Stimulated activated CD4-positive, alpha-beta T cell treated with anti-CD3 and anti-CD28 coated beads, TNF-alpha, amount 100 ng/mL, for 48 hours (primary cell): ENCODE results near the gene INAFM1.
"Not testable (repeated sequence)": the region's sequence is repeated elsewhere in the genome, so short reads cannot be mapped to it uniquely, and the experiment has no call there.

Experiments
- DNase-seq, 3 donors: peaks; one replicate each; pipeline ENCODE4 v3.0.0-alpha.2; 2020; ENCODE audit warnings: low read depth in 3 of 3

The INAFM1 gene

DNA sequence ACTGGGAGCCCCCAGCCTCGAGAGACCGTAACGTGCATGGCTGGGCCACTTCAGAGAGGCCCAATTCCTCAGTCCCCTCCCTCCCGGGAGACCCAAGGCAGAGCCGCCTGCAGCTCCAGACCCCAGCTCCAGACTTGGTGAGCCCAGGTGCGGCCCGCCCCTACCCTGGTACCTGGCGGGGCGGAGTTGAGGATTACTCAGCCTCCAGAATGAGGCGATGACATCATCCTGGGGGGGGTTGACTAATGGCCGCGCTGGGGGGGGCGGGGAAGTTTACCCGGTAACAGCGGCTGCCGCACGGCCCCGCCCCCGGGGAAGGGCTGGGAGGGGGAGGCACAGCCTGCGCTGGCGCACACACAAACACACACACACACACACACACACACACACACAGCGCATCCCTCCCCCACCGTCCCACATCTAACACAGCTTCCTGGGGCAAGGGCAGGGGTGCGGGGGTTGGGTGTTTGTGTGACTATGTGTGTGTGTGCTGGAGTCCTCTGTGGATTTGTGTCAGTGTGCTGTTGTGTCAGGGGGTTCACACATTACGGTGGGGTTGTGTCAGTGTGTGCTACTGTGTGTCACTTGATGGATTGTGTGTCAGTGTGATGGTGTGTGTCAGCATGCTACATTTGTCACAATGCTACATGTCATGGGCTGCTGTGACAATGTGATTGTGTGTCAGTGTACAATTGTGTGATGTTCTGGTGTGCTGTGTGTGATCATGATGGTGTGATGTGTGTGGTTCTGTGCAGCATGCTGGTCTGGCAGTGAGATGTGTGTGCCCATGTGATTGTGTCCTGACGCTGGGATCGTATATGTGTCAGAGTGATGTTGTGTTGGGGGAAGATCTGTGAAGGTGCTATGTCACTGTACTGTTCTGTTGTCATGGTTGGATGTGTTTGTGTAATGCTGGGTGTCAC, 33.4 kb upstream of the INAFM1 start:
- peak; percentile 58 to 93 (median 60) for DNase-seq

DNA sequence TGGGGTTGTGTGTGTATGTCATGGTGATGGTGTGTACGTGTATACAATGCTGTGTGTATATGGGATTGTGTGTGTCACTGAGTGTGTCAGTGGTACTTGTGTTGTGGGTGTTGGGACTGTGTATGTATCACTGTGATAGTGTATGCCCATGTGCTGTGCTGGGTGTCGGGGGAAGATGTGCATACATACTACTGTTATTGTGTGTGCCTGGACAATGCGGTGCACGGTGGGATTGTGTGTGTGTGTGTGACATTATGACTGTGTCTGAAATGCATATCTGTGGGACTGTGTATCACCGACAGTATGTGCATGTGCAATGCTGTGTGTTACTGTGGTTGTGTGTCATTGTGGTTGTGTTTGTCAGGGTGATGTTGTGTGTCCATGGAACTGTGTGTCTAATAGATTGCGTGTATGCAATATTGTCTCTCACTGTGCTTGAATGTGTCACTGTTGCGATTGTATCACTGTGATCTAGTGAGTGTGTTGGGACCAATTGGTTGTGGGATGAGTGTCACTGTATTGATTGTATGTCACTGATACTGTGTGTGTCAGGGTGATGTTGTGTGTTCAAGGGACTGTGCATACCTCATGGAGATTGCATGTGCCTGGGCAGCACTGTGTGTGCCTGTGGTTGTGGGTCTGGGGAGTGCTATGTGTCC, 32.6 kb upstream of the INAFM1 start:
- DNase-seq: no peak

DNA sequence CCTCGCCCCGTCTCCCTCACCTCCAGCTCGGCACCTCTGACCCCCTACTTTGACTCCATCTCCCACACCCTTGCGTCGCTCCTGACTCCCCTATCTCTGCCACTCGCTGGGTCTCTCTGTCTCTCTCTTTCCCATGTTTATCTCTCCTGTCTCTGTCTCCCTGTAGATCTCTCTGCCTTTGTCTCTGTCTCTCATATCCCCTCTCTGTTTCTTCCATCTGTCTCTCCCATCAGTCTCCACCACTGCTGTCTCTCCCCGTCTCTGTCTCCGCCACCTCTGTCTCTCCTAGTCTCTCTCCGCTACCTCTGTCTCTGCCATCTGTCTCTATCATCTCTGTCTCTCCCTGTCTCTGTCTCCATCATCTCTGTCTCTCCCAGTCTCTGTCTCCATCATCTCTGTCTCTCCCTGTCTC, 31.3 kb upstream of the INAFM1 start:
- no peak for DNase-seq

DNA sequence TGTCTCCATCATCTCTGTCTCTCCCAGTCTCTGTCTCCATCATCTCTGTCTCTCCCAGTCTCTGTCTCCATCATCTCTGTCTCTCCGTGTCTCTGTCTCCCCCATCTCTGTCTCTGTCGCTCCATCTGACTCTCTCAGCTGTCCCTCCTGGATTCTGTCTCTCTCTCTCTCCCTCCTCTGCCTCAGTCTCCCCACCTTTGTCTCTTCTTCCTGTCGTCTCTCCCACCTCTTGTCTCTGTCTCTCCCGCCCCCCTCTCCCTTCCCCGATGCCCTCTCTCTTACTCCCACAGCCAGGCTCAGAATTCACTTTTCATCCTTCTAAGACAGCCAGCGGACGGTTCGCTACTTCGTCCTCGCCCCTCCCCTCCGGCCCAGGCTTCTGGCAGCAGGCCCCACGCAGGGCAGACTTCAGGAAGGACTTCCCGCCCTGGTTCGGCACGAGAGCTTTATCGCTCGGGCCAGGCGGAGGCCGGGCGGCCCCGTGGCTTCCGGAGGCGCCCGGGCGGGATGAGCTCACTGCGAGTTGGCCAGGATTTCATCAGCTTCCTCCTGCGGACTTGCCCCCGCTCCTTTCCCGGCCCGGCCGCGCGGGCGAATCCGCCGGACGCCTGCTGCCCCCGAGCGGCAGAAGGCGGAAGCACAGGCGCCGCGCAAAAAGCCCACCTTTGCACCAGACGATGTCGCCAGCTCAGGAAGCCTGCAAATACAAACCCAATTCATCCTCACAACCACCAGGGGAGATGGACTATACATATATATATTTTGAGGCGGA, 30.7 kb upstream of the INAFM1 start:
- DNase-seq: peak; percentile 83 to 90 (median 84)

DNA sequence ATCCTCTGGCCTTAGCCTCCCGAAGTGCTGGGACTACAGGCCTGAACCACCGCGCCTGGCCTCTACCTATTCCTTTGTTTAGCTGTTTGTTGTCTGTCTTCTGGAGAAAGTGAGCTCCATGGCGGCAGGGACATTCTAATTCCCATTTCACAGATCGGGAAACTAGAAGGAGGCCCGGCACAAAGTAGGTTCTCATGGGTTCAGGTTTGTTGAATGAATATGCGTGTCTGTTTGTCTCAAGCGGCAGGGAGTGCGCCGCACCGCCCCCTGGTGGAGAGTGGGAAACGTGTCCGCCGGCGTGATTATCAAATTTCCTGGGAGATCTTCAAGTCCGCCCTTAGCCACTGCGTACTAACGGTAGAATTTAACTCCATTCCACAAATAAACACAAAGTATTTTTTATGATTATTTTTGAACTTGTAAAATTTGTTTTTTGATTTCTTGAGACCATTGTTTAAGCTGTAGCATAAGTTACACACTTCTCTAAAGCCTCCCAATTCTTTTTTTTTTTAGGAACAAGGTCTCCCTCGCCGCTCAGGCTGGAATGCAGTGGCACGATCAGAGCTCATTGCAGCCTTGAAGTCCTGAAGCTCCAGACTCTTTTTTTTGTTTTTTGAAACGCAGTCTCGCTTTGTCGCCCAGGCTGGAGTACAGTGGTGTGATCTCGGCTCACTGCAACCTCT, 27.2 kb upstream of the INAFM1 start:
- DNase-seq: peak; percentile 65 to 74 (median 68)

DNA sequence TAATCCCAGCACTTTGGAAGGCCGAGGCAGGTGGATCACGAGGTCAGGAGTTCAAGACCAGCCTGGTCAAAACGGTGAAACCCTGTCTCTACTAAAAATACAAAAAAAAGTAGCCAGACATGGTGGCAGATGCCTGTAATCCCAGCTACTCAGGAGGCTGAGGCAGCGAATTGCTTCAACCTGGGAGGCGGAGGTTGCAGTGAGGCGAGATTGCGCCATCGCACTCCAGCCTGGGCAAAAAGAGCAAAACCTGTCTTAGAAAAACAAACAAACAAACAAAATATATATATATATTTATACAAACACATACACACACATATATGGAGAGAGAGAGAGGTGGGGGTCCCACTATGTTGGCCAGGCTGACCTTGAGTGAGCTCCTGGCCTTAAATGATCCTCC, 21.7 kb upstream of the INAFM1 start:
- not testable (repeated sequence) for DNase-seq

DNA sequence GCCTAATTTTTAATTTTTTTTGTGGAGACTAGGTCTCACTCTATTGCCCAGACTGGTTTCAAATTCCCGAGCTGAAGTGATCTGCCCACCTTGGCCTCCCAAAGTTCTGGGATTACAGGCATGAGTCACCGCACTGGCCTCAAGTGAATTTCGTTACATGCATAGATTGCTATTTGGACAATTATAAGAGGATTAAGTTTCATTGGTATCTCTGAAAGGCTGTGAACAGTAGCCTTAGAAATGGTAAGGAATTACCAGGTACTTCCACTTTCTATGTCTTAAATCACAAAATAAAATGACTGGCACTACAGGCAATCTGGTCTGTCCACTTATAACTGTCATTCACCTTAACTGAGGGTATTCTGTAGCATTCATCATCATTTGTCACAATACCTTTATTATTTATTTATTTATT, 21.2 kb upstream of the INAFM1 start:
- DNase-seq: no peak

DNA sequence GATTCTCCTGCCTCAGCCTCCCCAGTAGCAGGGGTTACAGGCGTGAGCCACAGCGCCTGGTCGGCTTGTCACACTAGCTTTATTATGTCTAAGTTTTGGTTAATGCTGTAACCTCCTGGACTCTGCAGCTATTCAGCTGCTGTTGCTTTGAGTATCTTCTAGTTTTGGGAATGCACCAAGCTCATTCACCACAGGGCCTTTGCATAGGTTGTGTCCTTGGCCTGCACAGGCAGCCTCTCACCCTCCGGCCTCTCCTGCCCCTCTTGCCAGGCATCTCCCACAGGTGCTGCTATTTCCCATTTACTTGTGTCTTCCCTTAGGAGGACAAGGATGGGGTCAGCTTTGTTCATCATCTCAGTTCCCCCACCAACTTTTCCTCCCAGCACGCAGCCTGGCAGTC, 20.7 kb upstream of the INAFM1 start:
- no peak for DNase-seq

DNA sequence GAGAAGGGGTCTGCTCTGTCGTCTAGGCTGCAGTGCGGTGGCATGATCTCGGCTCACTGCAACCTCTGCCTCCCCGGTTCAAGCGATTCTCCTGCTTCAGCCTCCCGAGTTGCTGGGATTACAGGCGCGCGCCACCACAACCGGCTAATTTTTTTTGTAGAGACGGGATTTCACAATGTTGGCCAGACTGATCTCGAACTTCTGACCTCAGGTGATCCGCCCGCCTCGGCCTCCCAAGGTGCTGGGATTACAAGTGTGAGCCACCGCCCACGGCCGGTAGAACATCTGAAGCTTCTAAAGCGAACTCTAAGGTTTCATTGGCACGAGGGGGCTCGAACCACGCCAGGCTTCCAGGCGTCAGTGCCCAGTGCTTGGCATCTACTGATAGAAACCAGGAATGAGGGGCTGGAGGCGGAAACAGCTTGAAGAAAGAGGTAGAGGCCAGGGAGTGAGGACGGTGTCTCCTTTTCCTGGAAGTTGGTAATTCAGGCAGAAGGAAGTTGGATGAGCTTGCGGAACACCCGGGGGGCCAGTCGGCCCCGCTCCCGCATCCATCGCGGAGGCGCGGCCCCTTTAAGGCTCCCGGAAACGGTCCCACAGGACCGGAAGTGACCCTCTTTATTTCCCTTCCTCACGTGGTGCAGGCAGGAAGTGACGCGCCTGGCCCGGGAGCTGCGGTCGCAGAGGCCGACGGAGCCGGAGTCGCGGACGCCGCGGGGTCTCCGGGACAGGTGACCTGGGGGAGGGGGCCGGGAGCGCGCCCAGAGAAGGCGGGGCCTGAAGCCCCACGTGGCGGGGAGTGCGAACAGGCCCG, 18.6 kb upstream of the INAFM1 start, which contains the start of gene CCDC9:
Gene CCDC9 (plus strand): TSS at position 647 of the 814 bp plus-strand sequence. CDS start 1,876 bp downstream, outside the sequence.
- peak; percentile 93 to 97 (median 93) for DNase-seq

DNA sequence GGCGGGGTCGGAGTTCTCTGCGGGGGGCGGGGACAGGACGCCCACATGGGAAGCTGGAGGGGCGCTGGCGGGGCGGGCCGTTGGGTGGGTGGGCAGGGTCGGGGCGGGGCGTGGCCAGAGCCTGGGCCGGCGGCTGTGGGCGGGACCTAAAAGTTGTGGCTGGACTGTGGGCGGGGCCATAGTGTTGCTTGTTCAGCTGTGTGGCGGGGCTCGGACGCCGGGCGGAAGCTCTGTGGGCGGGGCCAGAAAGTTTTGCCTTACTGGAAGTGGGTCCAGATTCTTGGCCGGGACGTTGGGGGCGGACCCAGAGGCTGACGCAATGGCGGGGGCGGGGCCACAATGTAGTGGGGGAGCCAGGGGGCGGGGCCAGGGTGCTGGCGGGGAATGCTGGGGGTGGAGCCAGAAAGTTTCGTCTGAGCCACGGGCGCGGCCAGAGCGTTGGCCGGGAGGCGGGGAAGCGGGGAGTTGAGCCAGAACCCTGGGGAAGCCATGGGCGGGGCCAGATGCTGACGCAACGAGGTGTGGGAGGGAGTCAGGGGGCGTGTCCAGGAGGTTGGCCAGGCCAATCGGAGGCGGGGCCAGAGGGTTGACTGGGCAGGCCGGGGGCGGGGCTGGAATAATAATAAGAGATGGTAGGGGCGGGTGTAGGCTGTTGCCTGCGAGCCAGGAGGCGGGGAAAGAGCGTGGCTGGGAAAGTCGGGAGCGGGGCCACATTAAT, 17.8 kb upstream of the INAFM1 start:
- DNase-seq: peak; percentile 100

DNA sequence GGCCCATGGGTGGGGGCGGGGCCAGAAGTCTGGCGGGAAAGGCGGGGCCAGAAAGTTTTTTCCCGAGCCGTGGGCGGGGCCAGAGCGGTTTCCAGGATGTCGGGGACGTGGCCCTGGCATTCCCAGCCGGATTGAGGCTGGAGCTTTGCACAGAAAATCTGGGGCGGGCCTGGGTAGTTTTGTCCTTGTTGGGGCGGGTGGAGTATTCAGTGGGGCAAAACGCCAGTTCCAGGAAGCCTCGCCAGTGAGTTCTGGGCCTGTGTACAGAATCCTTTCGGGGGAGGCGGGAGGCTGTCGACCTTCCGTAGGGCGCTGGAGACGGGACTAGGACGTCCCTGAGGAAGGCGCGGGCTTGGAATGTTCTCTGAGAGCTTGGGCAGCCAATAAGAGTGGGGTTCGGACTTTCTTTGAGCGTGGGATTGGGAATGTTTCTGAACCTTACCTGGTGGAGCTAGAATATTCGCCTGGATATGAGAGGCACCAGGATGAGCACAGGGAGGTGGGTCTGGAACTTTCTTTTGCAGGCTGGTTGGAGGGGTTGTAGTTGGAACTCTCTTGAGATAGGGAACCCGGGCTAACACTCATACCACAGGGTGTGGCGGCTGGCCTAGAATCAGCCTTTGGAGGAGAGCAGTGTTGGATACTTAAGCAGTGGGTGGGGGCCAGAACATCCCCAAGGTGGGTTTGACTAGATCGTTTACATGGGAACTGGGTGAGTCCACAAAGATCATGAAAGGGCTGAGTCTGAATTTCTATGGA, 17.1 kb upstream of the INAFM1 start:
- DNase-seq: no peak

DNA sequence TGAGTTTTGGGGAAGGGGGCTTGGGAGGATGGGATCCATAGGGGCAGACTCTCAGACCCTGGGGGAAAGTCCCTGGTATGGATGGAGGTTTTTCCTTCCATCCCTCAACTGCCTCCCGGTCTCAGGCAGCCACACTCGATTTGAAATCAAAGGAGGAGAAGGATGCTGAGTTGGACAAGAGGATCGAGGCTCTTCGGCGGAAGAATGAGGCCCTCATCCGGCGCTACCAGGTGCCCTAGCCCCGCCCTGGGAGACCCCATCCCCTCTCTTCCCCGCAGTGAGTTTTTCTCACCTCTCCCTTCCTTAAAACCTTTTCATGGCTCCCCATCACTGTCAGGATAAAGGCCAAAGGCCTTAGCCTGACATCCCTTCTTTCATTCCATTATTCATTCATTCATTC, 16.3 kb upstream of the INAFM1 start:
- DNase-seq: no peak

DNA sequence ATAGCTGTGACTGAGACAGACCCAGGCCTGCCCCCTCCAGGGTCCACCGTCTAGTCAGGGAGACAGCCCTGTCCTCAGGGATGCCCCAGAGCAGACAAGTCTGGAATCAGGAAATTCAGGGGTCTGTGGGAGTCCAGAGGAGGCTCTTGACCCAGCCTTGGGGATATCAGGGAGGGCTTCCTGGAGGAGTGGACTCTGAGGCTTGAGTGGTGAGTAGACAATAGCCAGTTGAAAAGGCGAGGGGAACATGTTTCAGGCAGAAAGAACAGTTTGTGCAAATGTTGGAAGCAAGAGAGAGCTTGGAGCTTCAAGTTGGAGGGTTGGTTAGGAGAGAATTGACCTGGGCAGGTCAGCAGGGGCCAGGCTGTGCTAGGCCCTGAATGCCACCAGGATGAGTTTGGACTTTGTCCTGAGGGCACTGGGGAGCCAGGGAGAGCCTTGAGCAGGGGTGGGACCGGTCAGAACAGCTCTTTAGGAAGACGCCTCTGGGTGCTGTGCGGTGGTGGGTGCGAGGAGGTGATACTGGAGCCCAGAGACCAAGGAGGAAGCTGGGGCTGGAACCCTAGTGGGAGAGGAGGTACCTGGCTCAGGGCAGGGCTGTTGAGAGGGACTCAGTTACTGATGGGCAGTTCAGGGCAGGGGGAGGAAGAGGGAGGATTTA, 15.7 kb upstream of the INAFM1 start:
- no peak for DNase-seq

DNA sequence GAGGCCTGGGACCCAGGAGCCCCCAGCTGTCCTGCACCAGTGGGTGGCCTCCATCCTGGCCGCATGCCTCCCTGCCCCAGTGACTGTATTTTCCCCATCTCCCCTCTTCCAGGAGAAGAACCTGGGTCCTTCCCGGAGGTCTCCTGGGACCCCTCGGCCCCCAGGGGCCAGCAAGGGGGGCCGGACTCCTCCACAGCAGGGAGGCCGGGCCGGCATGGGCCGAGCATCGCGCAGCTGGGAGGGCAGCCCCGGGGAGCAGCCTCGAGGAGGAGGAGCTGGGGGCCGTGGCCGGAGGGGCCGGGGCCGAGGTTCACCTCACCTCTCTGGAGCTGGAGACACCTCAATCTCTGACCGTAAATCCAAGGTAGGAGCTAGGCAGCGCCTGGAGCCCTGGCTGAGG, 14.2 kb upstream of the INAFM1 start:
- DNase-seq: no peak

DNA sequence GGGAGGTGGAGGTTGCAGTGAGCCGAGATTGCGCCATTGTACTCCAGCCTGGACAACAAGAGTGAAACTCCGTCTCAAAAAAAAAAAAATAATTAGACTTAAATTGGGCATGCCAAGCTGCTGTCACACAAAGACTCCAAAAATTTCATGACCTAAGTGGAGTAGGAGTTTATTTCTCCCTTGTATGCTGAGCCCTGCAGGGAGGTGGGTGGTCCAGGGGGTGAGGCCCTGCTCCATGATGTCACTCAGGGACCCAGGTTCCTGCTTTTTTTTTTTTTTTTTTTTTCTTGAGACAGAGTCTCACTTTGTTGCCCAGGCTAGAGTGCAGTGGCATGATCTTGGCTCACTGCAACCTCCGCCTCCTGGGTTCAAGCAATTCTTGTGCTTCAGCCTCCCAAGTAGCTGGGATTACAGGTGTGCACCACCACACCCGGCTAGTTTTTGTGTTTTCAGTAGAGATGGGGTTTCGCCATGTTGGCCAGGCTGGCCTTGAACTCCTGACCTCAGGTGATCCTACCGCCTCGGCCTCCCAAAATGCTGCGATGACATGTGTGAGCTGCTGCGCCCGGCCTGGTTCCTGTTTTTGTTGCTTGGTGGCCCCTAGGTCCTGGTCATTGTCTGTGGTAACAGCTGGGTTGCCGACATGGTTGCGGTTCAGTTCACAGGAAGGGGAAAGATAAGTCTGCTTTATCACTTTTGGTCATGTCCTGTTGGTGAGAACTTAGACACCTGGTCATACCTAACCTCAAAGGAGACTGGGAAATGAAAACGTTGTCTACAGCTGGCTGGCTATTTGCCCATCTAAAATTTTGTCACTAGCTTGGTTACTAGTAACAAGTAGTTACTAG, 12.5 kb upstream of the INAFM1 start:
- not testable (repeated sequence) for DNase-seq

DNA sequence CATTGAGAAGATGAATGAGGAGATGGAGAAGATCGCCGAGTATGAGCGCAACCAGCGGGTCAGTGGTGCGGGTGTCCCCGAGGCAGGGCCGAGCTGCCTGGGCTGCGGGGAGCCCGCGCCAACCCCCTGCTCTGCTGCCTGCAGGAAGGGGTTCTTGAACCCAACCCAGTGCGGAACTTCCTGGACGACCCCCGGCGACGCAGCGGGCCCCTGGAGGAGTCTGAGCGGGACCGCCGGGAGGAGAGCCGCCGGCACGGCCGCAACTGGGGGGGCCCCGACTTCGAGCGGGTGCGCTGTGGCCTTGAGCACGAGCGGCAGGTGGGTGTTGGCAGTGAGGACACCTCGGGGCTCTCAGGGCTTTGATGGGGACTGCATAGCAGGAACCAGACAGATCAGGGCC, 10.1 kb upstream of the INAFM1 start:
- no peak for DNase-seq

DNA sequence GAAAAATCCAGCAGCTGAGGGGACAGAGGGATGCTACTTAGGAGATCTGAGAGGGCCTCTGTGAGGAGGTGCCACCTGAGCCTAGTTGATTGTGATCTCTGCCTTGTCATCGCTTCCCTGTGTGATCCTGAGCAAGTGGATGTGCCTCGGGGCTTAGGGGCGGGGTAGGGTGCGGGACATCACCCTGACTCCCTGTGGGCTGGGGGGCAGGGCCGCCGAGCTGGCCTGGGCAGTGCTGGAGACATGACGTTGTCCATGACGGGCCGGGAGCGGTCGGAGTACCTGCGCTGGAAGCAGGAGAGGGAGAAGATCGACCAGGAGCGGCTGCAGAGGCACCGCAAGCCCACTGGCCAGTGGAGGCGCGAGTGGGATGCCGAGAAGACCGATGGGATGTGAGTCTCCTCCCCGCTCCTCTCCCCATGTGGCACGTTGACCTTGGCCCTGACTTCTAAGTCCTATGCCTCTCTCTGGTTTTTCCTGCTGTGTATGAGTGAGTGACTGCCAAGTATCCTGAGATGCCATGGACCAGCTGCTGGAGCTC, 8.2 kb upstream of the INAFM1 start:
- DNase-seq: no peak

DNA sequence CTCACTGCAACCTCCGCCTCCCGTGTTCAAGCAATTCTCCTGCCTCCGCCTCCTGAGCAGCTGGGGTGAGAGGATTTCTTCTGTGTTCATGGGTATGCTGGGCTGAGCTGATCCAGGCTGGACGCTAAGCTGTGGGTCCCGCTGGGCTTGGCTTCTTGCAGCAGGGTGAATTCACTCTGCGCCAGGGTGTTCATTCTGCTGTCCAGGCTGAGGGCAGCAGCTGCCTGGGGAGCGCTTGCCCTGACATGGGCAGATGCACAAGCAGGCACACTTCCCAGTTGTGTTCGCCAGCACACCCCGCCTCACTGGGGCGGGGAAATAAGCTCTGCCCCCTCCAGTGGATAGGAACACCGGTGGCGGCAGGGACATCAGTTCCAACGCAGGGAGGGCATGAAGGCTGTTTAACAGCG, 7.3 kb upstream of the INAFM1 start:
- no peak for DNase-seq
